GM19238 (cell line): ENCODE data around the gene BLOC1S6.
"Not testable (repeated sequence)": the region's sequence is repeated elsewhere in the genome, so short reads cannot be mapped to it uniquely, and the experiment has no call there.

ENCODE experiments used
- DNase-seq: peaks from one replicate; pipeline ENCODE4 v3.0.0; 2011; ENCODE audit warnings: low spot score; ENCODE audit not compliant: insufficient read length

BLOC1S6 gene

DNA sequence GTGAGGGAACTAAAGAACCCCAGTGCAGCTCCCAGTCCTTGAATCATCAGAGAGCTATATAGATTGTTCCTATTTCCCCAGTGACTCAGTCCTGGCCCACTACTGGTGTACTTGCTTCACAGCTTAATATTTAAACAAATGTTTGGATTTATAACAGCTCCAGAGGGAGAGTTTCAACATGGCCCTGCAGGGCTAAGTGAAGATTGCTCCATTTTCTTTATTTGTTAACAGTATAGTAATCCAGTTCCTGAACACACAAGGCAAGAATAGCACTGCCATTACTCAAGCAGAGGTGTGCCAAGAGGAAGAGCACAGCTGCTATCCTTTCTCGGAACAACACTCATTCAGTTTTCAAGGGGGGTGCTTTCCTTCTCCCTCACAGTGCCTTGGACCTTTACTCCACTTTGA, 54.2 kb downstream of the BLOC1S6 start:
- no peak for DNase-seq

GRCh38 chr15:45641999-45642932, 55.1 kb downstream of the BLOC1S6 start:
- DNase-seq: no peak

DNA sequence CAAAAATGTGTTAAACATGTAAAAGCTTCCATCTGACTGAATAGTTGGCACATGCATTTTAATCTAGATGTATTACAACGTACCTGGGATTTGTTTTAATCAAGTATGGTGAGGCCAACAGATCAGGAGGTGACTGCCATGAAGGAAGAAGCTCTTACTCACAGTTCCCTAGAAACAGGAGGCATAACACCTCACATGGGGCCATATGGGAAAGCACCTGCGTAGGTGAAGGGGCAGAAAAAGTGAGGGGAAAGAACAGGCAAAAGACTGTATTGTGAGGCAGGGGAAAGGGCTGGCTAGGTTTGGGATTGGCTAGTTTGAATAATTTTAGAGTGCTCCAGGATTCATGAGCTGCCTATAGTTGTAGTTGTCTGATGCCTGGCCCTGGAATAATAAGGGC, 57.3 kb downstream of the BLOC1S6 start:
- no peak for DNase-seq

GRCh38 chr15:45645026-45645980, 58.1 kb downstream of the BLOC1S6 start:
- DNase-seq: no peak

DNA sequence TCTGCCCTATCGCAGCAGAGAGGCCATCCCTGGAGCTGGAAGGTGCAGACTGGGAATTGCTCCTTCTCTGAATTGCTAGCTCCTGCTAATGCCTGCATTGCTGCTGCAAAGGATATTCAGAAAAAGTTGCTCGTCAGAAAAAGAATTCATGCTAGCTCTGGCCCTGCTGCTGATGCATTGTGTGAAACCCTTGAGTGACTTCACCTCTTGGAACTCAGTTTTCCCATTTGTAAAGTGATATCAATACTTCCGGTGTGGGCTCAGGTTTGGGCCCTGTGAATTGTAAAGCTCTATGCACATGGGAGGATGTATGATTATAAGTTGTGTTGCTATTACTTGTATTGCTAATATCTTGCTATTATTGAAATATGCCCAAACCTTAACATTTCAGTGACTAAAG, 59.0 kb downstream of the BLOC1S6 start:
- DNase-seq: no peak

GRCh38 chr15:45647828-45648227, 60.6 kb downstream of the BLOC1S6 start:
- no peak for DNase-seq

DNA sequence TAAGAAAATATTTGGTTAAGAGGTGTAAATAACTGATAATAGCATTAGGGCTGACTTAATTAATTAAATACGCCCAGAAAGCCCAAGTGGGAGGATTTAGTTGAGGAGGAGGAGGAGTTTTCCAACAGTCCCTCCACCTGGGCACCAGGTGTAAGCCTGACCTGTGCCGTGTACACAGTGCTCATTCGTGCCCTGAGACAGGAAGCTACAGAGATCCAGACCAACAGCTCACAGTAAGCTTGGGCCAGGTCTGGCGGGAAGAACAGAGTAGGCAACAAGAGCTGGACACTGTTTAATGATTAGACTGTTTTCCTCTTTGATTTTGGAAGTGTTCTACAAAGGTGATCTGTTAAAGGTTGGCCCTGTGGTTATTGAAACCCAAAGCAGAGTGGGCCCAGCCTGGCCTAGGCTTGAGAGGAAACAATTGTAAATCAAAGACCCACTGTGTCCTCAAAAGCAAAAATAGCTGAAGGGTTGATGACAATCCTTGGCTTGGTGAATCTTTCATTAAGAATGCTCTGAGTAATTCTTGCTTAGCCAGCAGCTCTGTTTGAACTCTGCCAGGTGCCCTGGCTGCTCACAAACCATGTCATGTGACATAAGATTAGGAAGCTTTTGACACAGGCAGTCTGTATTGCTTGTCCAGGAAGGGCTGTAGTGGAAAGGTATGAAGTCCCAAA, 61.5 kb downstream of the BLOC1S6 start:
- DNase-seq: no peak

DNA sequence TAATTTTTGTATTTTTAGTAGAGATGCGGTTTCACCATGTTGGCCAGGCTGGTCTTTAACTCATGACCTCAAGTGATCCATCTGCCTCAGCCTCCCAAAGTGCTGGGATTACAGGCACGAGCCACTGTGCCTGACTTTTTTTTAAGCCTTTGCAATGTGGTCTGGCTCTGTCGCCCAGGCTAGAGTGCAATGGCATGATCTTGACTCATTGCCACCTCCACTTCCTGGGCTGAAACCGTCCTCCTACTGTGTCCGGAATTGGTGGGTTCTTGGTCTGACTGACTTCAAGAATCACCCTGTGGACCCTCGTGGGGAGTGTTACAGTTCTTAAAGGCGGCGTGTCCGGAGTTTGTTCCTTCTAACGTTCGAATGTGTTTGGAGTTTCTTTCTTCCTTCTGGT, 62.8 kb downstream of the BLOC1S6 start:
- DNase-seq: not testable (repeated sequence)

GRCh38 chr15:45650889-45651525, 63.8 kb downstream of the BLOC1S6 start:
- DNase-seq: no peak

- DNase-seq: no peak
Observed at GRCh38 chr15:45653702-45654424, 66.7 kb downstream of the BLOC1S6 start.

- DNase-seq: no peak
Observed at GRCh38 chr15:45654749-45655148, 67.6 kb downstream of the BLOC1S6 start.

DNA sequence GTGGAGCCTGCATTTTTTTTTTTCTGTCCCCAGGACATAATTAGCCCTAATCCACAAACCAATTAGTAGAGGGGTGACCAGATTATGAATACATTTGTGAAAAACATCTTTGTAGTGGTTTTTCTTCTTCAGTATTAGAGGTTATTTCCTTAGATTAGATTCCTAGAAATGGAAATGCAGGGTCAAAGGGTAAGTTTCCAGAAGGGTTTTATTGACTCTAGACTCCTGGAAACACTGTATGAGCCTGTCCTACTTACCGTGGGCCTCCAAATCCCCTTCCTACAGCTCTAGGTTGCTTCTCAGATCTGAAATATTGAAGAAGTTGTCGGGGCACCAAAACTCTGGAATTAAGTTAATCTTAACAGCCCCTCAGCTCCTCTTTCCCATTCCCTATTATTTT, 70.1 kb downstream of the BLOC1S6 start:
- DNase-seq: no peak

- no peak for DNase-seq
Observed at GRCh38 chr15:45657764-45658545, 70.8 kb downstream of the BLOC1S6 start.
